ENCODE results near the gene ABHD1.
A peak's percentile ranks its signal among the peaks of the same experiment; 100 is the strongest.

ABHD1 gene

DNA sequence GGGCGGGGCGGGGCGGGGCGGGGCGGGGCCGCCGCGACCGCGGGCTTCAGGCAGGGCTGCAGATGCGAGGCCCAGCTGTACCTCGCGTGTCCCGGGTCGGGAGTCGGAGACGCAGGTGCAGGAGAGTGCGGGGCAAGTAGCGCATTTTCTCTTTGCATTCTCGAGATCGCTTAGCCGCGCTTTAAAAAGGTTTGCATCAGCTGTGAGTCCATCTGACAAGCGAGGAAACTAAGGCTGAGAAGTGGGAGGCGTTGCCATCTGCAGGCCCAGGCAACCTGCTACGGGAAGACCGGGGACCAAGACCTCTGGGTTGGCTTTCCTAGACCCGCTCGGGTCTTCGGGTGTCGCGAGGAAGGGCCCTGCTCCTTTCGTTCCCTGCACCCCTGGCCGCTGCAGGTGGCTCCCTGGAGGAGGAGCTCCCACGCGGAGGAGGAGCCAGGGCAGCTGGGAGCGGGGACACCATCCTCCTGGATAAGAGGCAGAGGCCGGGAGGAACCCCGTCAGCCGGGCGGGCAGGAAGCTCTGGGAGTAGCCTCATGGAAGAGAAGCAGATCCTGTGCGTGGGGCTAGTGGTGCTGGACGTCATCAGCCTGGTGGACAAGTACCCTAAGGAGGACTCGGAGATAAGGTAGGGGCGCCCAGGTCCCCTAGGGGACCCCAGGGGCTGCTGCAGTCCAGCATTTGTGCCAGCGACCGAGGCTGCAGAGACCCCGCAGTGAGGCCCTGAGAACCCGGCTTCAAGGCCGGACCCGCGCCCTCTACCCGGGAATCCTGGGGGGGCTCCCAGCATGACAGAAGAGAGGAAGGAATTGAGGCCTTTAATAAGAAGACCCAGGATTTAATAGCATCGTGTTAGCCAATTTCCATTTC is 36.7 kb upstream of the ABHD1 start, which contains the start of gene KHK:
Gene KHK (plus strand): TSS at position 49 of the 870 bp plus-strand sequence. CDS start 488 bp downstream, at position 537.
- DNase-seq (ENCODE audit: low read depth in 2 of 3, low spot score in 1 of 3) = peak in 1 of 3 donors; percentile 20

DNA sequence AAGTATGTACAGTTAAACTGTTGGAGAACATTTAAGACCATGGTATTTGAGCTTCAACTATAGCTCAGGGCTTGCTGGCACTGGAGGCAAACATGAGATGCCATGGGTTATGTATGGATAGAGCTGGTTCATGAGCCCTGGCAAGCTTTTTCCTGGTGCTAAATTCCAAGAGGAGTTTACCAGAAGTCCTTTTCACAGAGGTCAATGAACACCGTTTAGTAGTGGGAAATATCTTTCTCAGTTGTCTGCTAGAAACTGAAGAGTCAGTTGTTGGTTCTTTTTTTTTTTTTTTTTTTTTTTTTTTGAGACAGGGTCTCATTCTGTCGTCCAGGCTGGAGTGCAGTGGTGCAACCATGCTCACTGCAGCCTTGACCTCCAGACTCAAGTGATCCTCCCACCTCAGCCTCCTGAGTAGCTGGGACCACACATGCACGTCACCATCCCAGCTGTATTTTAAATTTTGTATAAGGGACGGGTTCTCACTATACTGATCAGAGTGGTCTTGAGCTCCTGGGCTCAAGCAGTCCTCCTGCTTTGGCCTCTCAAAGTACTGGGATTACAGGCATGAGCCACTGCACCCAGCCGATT is 35.7 kb upstream of the ABHD1 start:
- DNase-seq (ENCODE audit: low read depth in 2 of 3, low spot score in 1 of 3) = no peak

DNA sequence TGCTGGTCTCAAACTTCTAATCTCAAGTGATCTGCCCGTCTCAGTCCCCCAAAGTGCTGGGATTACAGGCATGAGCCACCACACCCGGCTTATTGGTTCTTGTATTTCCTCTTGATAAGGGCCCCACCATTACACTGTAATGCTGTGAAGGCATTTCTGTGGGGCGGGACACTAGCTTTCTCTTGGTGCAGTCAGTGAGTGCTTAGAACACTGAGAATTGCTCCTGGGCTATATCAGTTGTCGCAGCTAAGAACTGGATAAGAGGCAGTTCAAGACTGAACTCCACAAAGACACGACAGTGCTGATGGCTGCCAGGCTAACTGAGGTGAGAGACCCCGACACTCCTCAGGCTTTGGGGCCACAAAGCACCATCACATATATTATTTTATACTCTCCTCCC is 35.0 kb upstream of the ABHD1 start:
- DNase-seq (ENCODE audit: low read depth in 2 of 3, low spot score in 1 of 3) = no peak

DNA sequence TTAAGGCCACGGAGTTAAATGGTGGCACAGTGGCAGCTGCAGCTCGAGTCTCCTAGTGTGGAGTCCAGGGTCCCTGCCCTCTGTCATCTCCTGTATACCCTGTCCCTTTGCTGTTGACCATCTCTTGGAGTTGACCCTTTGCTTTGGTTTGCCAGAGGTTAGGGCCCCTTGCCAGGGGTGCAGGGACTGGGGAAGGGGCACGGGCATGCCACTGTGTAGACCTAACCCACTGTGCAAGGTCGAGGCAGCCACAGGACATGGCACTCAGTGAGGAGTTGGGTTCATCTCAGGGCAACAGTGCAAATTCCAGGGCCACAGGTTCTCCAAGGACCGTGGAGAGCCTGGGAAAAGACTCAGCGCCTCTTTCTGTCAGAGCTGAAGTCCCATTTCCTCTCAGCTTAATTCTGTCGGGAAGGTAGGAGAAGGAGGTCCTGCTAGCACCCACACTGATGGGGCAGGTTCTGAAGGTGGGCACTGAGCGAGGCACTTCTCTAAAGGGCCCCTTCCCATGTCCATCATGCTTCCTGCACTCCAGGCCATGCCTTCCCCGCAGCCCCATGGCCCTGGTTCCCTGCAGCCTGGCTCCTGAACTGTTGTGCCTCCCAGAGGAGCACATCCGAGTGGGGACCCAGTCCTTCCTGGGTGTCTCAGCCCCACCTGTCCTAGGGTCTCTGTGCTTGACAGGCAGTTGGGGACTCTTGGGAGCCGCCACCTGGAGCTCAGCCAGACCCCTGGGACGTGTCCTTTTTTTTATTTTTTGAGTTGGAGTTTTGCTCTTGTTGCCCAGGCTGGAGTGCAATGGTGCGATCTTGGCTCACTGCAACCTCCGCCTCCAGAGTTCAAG is 34.3 kb upstream of the ABHD1 start:
- no peak for DNase-seq (ENCODE audit: low read depth in 2 of 3, low spot score in 1 of 3)

DNA sequence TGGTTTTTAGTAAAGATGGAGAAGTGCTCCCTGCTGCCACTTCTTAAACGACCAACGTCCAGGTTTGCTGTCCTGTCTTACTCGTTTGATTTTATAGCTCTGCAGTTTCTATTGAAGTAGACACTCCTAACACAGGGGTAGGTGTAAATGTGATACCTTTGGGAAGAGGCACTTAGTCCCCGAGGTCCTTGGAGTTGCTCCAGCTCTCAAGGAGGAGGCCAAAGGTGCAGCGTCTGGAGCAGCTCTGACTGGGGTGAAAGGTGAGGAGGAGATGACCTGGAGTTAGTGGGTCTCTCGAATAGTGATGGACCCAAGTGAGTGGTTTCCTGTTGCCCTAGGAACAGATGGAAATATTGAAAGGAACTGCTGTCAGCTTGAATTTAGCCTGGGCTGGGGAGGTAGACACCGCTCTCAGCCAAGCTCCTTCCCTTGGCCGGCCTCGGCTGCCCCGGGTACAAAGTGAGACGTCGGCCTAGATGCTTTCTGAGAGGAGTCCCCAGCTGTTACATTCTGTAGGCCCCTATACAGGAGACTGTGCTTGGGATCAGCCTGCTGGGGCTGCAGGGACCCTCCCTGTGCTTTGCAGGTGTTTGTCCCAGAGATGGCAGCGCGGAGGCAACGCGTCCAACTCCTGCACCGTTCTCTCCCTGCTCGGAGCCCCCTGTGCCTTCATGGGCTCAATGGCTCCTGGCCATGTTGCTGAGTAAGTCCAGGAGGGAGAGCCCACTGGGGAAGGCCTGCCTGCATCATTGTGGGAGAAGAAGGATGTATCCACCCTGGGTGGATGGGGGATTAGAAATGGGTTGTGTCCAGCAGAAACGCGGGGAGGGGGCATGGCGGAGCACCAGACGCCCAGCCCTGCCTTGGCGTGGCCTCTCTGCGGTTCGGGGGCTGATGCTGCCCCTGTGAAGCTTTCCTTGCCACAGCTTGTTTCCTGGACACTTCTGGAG is 31.6 kb upstream of the ABHD1 start:
- DNase-seq (ENCODE audit: low read depth in 2 of 3, low spot score in 1 of 3) = no peak

DNA sequence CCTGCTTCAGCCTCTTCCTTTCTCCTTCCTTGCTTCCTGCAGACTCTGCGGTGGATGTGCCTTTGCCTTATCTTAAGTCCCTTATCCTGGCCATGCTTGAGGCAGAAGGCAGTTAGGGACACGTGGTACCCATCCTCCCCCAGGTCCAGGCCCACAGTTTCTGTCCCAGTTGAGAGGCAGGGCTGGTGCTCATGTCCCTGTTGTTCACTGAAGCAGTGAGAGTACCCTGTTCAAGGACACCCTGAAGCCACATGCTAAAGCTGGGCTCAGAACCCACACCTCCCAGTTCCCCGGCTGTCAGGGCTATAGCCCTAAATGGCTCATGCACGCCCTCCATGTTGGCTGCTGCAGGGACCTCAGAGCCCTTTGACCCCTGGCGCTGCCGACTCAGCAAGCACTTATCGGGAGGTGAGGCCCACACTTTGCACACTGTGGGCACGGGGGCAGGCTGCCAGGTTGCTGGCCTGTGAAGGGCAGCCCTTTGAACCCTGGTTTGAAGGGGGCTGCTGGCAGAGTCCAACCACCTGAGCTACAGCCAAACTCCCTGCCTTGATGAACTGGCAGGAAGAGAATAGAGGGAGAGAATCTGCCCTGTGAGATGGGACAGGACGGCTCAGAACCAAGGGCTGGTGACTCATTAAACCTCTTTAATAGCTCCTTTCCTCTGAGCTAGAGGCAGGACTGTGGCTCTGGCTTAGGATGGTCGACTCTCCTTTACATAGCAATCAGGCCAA is 30.8 kb upstream of the ABHD1 start:
- DNase-seq (ENCODE audit: low read depth in 2 of 3, low spot score in 1 of 3) = no peak

DNA sequence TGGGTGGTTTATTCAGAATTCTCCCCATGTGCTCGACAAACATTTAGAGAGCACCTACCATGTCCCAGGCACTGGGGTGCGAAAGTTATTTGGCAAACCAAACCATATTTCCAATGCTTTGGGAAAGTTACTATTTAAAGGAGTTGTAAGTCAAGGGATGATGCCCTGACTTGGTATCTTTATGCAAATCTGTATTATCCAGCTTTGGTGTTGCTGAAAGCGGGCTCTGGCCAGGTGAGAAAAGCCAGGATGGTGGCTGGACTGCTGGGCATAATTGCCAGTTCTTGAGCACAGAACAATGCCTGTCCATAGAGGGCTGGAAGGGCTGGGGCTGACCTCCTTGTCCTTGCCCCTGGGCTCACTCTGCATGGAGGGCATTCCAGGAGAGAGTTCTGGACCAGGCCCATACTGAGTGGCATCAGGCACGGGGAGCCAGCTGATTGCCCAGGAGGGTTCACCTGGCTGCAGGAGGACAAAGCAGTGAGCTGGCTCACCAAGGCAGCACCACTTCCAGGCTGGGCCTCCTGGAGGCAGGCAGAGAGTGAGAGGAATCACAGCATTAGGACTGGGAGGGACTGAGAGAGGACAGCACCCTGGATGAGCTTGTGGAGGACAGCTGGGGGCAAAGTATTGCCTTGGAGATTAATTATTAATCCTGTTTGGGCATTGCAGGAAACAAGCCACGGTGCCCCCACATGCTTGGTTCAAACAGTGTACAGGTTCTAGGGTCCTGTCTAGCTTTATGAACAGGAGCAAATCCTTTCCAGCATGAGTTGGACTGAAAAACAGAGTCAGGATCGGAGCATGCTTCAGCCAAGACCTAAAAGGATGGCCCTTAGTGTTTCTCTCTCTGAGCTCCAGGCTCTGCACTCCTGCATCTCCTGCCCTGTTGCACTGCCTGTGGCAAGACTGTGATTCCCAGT is 29.9 kb upstream of the ABHD1 start:
- no peak for DNase-seq (ENCODE audit: low read depth in 2 of 3, low spot score in 1 of 3)

DNA sequence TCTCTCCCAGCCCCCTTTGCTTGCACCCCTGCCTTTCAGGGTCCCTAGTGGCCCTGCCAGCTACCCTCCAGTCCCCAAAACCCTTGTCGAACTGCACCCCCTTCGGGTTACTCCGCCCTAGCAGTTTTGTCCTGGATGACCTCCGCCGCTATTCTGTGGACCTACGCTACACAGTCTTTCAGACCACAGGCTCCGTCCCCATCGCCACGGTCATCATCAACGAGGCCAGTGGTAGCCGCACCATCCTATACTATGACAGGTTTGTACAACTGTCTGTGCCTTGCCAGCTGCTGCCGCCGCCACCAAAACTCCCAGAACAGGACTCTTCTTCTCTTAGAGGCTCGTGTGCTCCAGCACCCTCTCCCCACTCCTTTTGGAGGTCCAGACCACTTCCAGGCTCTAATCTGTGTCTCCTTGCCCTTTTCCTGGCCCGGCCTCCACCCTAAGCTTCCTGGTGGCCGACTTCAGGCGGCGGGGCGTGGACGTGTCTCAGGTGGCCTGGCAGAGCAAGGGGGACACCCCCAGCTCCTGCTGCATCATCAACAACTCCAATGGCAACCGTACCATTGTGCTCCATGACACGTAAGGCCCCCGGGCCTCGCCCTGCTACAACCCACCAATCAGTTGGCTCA is 29.1 kb upstream of the ABHD1 start:
- no peak for DNase-seq (ENCODE audit: low read depth in 2 of 3, low spot score in 1 of 3)

DNA sequence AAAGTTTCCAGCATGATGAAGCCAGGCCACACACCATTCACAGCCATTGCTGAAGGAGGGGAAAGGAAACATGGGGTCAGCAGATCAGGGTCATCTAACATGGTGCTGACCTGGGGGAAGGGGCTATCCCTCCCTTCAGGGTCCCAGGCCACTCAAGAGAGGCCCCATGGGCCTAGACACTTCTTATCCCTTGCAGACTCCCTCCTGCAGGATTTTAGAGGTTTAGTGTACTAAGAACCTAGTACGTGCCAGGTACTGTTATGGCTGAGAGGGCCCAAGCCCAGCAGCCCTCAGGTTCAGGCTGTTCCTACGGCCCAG is 28.2 kb upstream of the ABHD1 start:
- no peak for DNase-seq (ENCODE audit: low read depth in 2 of 3, low spot score in 1 of 3)

DNA sequence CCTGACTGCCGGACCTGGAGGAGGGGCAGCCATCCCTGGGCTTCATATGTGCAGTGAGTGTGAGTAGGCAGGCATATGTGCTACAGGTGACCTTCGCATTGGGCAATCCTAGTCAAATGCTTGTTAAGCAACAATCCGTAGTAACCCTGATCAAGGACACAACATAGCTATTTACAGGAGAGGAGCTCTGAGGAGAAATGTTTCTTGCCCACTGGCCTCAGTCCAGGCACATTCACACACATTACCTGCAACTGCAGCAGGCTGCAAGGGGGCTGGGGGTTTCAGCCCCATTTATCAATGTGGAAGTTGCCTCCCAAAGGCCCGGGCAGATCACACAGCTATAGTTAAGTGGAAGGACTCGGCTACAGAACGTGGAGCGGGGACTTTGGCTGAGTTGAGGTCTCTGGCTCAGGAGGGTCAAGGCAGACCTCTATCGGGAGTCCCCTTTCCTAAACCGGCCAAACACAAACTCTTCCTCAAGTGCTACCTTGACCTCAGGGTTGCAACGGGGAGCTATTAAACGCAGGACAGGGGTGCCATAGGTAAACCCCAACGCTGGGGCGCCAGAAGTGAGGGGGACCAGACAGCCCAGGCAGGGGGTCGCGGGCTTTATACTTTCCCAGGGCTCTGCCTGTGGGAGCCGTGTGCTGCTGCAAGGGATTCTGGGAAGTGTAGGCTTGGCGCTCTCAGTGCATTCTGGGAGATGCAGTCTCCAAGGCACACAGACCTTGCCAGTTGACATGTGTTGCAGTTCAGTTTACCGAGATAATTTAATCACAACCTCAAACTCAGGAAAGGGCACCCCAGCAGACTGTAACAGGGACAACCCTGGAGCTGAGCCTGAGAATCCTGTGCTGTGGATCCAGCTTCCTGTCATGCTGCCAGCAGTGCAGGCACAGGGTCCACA is 27.6 kb upstream of the ABHD1 start:
- peak in 1 of 3 donors; percentile 23 for DNase-seq (ENCODE audit: low read depth in 2 of 3, low spot score in 1 of 3)

DNA sequence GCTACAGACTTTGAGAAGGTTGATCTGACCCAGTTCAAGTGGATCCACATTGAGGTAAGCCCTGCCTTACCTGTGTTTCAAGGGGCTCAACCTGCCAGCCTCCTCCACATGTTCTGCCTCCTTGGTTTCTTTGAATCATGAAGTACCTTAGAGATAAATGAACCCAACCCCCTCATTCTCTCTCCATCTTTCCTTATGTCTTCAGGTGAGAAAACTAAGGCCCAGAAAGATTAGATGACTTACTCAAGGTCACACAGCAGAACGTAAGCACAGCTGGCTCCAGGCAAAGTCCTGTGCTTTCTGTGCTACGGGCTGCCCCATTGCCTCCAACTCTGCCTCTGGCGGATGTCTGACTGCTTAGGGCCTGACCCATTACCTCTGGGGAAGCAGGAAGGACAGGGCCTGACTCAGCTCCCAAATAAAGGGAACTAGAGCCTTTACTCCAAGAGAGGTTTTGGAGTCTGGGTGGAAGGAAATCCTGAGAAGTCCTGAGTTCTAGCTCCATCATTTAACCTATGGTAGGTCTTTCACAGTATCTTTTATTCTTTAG is 26.8 kb upstream of the ABHD1 start:
- no peak for DNase-seq (ENCODE audit: low read depth in 2 of 3, low spot score in 1 of 3)

DNA sequence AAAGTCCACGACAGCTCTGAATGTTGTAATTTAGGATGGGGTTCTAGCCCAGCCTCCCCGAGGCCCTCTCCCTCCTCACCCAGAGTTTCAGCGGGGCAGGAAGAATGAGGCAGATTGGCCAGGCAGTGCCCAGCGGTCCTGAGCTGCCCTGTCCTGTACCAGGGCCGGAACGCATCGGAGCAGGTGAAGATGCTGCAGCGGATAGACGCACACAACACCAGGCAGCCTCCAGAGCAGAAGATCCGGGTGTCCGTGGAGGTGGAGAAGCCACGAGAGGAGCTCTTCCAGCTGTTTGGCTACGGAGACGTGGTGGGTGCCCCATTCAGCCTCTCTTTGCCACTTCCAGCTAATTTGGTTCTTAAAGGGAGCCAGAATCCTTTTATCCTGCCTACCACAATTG is 26.3 kb upstream of the ABHD1 start:
- DNase-seq (ENCODE audit: low read depth in 2 of 3, low spot score in 1 of 3) = no peak

DNA sequence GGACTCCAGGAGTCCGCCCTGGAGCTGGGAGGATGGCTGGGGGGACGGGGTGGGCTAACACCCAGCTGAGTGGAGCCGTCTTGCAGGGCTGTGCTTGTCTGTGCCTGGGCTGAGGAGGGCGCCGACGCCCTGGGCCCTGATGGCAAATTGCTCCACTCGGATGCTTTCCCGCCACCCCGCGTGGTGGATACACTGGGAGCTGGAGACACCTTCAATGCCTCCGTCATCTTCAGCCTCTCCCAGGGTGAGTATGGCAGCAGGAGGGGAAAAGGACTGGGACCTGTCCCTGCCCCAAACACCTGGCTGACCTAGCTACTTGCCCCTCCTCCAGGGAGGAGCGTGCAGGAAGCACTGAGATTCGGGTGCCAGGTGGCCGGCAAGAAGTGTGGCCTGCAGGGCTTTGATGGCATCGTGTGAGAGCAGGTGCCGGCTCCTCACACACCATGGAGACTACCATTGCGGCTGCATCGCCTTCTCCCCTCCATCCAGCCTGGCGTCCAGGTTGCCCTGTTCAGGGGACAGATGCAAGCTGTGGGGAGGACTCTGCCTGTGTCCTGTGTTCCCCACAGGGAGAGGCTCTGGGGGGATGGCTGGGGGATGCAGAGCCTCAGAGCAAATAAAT is 24.2 kb upstream of the ABHD1 start:
- no peak for DNase-seq (ENCODE audit: low read depth in 2 of 3, low spot score in 1 of 3)

DNA sequence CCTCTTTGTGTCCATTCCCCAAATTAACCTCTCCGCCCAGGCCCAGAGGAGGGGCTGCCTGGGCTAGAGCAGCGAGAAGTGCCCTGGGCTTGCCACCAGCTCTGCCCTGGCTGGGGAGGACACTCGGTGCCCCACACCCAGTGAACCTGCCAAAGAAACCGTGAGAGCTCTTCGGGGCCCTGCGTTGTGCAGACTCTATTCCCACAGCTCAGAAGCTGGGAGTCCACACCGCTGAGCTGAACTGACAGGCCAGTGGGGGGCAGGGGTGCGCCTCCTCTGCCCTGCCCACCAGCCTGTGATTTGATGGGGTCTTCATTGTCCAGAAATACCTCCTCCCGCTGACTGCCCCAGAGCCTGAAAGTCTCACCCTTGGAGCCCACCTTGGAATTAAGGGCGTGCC is 23.6 kb upstream of the ABHD1 start:
- DNase-seq (ENCODE audit: low read depth in 2 of 3, low spot score in 1 of 3) = no peak

DNA sequence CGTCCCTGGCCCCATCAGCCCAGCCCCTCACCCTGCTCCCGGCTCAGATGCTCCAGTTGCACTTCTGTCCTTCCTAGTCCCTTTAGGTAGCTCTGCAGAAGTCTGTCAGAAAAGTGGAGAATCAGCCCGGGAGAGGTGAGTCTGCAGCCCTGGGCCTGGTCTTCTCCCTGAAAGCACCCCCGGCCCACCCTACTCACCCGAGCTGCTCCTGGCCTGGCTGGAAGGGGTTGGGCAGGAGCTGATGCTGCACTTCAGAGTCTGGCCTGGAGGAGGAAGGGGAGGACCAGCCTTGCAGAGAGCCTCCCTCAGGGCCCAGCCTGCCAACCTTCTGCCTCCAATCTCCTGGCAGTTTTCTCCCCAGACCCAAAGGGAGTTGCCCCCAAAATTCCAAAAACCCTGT is 21.3 kb upstream of the ABHD1 start:
- DNase-seq (ENCODE audit: low read depth in 2 of 3, low spot score in 1 of 3) = no peak

DNA sequence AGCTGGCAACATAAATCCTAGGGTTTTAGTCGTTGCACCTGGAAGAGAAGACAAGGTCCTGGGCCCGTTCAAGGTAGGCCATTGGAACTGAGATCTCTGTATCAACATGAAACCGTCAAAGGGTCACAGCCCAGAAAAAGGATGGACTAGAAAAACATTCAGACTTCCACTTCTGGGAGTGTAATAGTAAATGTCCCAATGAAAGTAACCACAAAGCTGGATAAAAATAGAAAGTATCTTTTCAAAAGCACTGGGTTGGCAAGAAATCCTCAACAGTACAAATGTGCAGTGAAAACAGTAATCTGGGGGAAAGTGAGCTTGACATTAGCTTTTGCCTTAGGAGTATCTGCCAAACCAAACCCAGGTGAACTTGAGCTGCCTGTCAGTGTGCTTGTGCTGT is 17.6 kb upstream of the ABHD1 start:
- DNase-seq (ENCODE audit: low read depth in 2 of 3, low spot score in 1 of 3) = no peak

DNA sequence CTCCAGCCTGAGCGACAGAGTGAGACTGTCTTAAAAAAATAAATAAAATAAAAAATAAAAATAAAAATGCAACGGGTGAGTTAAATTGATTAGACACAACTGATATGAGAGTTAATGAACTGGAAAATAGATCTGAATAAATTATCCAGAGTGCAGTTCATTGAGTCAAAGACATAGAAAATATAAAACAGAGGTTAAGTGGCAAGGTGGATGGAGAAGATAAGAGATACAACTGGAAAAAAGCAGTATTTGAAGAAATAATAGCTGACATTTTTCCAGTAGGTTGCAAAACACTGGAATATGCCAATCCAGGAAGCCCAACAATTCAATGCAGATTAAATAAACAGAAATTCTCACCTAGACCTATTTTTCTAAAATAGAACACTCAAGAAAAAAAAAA is 15.4 kb upstream of the ABHD1 start:
- DNase-seq (ENCODE audit: low read depth in 2 of 3, low spot score in 1 of 3) = no peak
